GM19397 (cell line): ENCODE results near the gene BIRC3.
"Not testable (repeated sequence)": the region's sequence is repeated elsewhere in the genome, so short reads cannot be mapped to it uniquely, and the experiment has no call there.

Experiments
- ATAC-seq: cut with Tn5 transposase; IDR thresholded peaks from one replicate; pipeline ENCODE4 v1.9.1; 2021; ENCODE audit warnings: mild to moderate bottlenecking, moderate library complexity; ENCODE audit not compliant: unreplicated experiment

The BIRC3 gene

DNA sequence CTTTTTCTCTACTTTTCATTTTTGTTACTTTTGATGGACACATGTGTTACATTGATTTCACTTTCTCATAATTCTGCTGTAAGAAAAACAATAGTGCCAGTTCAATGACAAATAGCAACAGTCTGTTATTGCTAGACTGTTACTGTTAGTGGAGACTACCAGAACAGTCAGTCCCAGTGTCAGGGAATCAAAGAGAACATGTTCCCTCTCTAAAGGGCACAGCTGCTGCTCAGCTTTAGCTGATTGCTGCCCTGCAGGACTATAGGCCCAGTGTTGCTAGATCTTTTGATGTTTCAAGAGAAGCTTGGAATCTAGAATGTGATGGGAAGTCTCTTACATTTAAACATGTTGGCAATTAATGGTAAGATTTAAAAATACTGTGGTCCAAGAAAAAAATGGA, 3.4 kb downstream of the BIRC3 start:
- ATAC-seq: no peak

DNA sequence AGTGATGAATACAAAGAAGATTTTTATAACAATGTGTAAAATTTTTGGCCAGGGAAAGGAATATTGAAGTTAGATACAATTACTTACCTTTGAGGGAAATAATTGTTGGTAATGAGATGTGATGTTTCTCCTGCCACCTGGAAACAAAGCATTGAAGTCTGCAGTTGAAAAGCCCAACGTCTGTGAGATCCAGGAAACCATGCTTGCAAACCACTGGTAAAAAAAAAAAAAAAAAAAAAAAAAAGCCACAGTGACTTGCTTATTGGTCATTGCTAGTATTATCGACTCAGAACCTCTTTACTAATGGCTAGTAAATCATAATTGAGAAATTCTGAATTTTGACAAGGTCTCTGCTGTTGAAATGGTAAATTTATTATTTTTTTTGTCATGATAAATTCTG, 5.3 kb downstream of the BIRC3 start:
- no peak for ATAC-seq

DNA sequence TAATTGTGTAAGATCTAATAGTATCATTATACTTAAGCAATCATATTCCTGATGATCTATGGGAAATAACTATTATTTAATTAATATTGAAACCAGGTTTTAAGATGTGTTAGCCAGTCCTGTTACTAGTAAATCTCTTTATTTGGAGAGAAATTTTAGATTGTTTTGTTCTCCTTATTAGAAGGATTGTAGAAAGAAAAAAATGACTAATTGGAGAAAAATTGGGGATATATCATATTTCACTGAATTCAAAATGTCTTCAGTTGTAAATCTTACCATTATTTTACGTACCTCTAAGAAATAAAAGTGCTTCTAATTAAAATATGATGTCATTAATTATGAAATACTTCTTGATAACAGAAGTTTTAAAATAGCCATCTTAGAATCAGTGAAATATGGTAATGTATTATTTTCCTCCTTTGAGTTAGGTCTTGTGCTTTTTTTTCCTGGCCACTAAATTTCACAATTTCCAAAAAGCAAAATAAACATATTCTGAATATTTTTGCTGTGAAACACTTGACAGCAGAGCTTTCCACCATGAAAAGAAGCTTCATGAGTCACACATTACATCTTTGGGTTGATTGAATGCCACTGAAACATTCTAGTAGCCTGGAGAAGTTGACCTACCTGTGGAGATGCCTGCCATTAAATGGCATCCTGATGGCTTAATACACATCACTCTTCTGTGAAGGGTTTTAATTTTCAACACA, 6.4 kb downstream of the BIRC3 start:
- ATAC-seq: no peak

DNA sequence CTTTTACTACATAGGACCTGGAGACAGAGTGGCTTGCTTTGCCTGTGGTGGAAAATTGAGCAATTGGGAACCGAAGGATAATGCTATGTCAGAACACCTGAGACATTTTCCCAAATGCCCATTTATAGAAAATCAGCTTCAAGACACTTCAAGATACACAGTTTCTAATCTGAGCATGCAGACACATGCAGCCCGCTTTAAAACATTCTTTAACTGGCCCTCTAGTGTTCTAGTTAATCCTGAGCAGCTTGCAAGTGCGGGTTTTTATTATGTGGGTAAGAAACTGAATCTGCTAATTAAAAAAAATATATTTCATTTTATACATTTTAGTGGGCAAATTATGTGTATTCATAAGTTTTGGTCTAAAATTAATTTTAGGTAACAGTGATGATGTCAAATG, 7.8 kb downstream of the BIRC3 start:
- no peak for ATAC-seq

DNA sequence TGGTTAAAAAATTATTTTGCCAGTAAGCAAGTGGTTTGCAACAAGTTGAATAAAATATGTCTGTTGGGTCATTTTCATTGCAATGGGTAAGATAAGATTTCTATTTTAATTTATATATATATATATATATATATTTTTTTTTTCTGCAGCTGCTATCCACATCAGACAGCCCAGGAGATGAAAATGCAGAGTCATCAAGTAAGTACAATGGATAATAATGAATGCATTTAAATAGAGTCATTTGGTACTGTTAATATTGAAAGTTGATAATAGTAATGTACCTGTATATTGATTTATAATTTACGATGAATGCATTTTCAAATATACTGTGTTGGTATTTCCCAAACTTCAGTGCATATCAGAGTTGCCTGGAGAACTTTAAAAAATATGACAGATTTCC, 11.5 kb downstream of the BIRC3 start:
- no peak for ATAC-seq

DNA sequence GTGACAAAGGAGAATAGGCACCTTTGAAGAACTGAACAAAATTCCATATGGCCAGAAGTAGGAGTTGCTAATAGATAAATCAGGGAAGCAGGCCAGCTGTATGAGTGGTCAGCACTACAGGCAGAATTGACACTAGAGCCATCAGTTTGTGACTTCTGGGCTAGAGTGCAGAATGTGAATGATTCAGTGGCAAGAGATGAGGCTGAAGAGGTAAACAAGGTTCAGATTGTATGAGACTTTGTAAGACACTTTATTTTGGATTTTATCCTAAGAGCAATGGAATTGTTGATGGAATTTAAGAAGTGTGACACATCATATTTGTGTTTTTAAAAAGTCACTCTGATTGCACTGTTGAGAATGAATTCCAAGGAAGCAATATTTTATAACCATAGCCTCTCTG, 12.9 kb downstream of the BIRC3 start:
- ATAC-seq: no peak

DNA sequence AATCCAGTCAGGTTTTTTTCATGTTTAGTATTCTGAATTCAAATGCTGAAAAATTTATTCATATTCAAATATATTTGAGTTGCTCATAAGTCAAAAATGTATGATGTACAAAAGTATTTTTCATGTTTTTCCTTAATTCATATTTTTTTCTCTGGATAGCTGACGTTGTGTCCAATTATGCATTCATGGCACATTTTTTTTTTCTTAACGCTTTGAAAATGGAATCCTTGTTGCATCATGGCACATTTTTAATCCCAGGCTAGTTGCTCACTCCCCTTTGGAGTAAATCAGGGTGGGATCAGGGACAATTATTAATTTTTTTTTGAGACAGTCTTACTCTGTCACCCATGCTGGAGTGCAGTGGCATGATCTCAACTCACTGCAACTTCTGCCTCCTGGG, 14.1 kb downstream of the BIRC3 start:
- no peak for ATAC-seq

DNA sequence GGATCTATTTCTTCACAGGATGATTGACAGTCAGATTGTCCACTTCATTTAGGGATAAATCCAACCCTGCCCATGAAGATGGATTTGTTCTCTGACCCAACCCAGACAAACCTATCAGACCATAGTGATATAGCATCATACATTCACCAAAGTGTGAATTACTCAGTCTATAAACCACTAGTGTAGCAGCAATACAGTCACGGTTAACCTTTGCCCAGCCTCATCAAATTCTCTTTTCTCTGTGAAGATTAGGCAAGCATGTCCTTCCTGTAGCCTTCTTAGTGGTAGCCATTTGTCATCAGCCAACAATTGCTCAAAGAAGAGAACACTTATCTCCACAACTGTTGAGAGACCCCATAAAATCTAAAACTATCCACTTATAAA, 15.3 kb downstream of the BIRC3 start:
- no peak for ATAC-seq

DNA sequence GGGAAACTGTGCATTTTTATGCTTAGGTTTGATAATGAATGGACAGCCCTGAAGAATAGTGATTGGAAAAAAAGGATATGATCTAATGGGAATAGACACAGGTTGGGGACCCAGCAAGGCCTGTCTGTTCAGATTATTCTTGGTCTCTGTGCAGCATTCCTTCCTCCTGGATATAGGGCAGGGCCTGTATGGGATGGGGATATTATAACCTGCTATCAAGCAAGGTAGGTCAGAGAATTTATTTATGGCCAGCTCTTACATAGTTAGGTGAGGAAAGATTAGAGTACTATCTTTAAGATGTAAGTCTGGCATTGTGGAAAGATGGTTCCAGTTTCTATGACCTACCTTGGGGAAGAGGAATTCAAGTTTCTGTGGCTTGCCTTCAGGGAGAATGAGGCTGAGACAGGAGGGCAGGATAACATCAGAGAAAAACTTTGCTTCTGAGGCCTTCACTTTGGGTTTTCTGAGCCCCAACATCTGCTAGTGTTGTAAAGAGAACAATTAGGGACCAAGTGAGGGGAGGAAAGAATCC, 21.3 kb downstream of the BIRC3 start:
- no peak for ATAC-seq

DNA sequence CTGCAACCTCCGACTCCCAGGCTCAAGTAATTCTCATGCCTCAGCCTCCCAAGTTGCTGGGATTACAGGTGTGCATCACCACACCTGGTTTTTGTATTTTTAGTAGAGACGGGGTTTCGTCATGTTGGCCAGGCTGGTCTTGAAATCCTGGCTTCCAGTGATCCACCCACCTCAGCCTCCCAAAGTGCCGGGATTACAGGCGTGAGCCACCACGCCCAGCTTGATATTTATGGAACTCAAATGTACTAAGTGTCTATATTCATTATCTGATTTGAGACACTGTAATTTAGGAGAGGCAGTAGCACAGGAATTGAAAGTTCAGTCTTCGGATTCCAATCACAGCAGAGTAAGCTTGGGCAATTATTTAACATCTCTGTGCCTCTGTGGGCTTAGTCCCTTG, 24.0 kb downstream of the BIRC3 start:
- not testable (repeated sequence) for ATAC-seq

DNA sequence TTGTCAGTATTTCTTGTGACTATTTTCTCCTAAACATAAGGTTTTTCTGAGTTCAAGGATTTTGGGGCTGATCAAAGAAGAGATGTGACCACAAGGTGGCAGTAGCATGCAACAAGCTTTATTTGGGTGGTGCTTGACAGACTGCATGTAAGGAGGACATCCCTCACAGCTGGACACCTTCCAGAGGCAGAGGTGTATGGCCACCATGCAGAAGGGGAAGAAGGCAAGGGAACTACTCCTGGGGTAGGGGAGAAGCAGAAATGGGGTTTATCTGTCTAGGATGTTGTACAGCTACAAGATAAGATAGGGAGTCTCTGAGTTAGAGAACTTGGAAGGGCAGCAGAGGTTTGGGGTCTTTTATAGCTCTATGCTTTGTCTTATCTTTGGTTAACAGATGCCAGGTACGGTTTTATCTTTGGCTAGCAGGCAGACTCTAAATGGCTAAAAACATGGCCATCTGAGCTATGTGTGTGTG, 24.6 kb downstream of the BIRC3 start:
- peak; percentile 42 for ATAC-seq

DNA sequence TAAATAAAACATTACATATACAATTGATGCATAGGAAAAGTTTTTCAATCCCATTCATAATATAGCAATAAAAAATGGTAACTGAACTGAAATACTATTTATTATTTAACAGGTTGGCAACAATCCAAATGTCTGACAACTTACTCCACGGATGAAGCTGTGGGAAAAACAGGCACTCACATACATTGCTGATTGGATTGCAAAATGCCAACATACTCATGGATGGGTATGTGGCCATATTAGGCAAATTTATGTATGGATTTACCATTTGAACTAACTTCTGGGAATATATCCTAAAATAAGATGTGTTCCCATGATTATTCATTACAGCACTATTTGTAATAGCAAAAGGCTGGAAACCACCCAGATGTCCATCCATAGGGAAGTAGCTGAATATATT, 26.5 kb downstream of the BIRC3 start:
- ATAC-seq: no peak

DNA sequence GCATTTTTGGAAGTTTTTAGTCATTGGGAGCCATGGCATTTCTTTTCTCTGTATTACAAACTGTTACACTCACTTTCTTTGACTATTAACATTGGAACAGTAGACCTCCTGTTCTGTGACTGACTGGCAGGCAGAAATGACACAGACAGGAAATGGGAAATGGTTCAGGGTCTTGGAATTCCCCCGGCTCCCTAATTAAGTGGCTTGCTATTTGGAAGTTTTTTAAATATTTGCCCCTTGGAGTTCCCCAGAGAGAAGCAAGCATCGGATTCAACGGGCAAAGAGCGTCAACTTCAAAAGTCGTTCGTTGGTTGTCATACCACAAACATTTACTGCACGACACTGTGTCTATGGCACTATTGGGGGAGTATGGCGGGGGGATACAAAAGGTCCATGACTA, 28.6 kb downstream of the BIRC3 start:
- no peak for ATAC-seq

DNA sequence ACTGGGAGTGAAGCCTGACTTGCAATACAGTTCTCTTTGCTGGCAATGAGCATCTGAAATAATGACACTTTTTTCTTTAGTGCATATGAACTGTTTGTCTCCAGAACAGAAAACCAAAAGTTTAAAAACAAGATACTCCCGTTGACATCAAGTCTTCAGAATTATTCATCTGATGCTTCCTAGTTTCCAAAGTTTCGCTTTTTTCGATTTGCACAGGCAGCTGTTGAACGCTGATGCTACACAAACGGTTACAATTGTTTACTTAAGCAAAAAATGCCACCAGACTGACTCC, 29.1 kb downstream of the BIRC3 start:
- no peak for ATAC-seq

DNA sequence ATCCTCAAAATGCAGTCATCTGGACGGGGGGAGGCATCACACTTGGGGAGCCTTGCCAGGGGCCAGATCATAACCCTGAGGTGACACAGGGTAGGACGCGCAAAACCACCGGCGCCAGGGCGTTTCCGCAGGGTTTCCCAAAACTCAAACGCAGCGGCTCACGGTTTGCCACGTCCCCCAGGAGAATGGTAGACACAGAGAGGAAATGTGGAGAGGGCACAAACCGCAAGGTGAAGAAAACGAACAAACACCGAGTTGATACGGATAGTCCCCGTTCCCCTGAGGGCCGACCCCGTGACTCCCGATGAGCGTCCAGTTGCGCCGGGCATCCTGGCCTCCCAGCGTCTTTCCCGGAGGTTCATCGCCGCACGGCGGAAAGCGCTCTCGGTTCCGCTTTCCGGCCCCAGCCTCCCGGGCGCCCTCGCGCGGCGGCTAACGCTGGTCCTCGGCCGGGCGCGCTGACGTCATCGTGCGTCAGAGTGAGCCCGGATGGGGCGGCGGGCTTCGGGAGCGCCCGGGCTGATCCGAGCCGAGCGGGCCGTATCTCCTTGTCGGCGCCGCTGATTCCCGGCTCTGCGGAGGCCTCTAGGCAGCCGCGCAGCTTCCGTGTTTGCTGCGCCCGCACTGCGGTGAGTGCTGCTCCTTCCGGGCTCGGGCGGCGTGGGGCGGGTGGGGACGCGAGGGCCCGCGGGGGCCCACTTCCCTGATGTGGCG, 29.6 kb downstream of the BIRC3 start, which contains the start of gene BIRC2:
BIRC2 (plus strand) TSS at position 467 of the 714 bp plus-strand sequence. CDS start 2,641 bp downstream, outside the sequence.
- peak; percentile 93 for ATAC-seq

DNA sequence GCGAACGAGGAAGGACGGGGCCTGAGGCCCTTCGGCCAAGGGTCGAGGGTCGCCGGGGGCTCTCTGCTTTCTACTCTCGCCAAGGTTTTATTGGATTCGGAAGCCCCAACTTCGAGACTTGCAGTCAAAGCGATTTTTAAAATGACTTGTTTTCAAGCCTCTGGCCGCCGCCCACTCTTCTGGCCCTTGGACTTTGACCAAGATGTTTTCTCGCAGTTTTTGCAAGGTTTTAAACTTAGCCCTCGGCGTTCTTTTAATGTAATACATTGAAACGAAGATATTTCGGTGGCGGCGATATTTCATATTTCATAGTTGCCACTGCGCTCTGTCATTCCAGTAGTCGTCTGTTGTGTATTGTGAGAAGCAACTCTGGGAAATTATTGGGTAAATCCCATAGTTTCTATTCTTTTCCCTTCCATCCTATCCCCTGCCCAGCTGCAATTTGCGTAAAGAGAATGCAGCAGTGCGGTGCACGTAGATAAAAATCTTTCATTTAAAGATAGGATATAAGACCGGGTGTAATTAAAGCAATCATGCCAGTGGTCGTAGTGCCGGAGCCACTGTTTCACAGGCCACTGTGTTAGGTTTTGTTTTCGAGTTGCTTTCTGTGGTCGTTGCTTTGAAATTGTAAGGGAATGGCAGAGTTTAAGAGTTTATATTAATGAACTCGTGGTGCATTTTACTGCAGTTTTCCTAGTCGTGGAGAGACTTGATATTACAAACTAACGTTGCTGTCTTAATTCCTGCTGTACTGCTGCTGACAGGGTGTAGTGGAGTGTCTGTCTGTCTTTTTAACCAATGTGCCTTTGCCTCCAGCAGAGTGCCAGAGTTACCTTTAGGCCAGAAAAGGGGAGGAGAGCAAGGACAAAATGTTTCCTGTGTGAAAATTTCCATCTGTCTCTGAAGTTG, 30.4 kb downstream of the BIRC3 start:
- ATAC-seq: peak; percentile 12

DNA sequence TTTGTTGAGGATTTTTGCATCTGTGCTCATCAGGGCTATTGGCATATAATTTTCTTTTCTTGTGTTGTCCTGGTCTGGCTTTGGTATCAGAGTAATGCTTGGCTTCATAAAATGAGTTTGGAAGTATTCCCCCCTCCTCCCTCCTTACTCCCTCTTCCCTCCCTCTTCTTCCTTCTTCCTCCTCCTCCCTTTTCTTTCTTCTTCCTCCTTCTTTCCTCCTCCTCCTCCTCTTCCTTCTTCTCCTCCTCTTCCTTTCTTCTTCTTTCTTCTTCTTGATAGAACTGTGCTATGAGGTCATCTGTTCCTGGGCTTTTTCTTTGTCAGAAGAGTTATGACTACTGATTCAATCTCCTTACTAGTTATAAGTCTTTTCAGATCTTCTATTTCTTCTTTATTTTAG, 39.8 kb downstream of the BIRC3 start:
- ATAC-seq: no peak

DNA sequence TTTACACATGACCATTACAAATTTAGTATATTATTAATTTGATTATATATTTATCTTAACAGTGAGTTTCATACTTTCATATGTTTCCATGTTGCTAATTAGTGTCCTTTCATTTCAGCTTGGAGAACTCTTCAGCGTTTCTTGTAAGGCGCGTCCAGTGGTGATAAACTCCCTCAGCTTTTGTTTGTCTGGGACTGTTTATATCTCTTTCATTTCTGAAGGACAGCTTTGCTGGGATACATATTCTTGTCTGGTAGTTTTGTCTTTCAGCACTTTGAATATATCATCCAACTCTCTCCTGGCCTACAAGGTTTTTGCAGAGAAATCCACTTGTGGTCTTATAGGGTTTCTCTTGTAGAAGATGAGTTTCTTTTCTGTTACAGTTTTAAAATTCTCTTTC, 42.1 kb downstream of the BIRC3 start:
- ATAC-seq: no peak

DNA sequence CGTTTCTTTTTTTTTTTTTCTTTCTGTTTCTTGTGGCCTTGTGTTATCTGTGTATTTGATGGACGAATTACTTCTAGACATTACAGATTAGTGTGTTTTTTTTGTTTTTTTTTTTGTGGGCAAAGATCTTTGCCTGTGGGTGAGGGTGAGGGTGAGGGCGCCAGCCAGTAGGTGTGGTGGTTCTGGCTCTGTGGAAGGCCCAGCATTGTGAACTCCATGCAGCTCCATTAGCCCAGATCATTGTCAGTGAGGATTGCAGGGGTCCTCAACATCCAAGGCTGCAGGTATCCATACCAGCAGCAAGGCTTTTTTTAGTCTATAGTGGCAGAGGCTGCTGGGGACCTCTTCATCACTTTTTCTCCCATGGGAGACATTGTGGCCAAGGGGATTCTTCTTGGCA, 43.4 kb downstream of the BIRC3 start:
- no peak for ATAC-seq

DNA sequence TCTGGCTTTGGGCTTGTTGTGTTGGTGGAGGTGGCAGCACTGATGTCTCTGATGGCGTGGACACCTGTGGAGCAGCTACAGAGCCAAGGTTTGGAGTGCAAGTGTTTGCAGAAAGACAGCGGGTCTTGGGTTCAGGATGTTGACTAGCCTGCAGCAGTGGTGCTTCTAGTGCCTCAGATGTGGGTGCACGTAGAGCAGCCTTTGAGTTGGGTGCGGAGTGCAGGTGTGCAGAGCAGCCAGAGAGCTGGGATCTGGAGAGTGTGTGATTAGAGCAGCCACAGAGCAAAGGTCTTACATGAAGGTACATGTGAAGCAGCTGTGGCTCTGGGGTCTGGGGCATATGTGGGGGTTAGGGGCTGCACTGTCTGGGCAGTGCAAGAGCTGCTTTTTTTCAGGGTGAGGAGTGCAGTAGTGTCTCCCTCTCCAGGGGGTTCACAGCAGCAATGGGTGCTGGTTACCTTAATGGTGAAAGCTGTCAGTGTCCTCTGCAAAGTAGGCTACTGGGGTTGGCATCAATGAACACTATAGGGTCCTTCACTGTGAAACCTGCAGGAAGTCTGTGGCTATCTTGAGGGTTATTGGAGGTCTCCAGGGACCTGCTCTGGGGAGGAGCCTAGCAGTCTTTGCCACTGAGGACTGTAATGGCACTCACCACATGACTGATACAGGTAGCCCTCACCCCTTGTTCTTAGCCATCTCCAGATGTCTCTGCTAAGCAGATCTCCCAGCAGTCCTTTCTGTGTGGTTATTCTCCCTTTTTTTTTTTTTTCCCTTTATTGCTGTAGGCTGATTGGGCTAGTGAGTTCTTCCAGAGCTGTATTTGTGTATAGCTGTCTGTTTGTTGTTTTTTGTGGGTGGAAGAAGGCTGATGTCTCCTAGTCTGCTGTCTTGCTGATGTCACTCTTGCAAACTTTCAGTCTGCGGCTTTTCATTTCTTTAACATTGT, 44.1 kb downstream of the BIRC3 start:
- ATAC-seq: peak; percentile 91
